GM23338 (cell line): Measurements from ENCODE around the gene ADORA1. TPM values are rescaled to one million over a fixed set of nuclear protein-coding genes. Genes with fewer than 3 reads are reported as not detected.

ENCODE experiments used
- ATAC-seq: fragments of 200-7000 bp; cut with Tn5 transposase; 3 replicates; pipeline ENCODE4 v1.9.1; 2020
- DNase-seq: peaks from one replicate; pipeline ENCODE4 v3.0.0-alpha.2; 2015; ENCODE audit warnings: low spot score
- H2AFZ ChIP-seq: fragments of 200-600 bp; sonication (generic); 2 replicates; pipeline ENCODE4 v1.8.0; 2016; ENCODE audit warnings: antibody characterized with exemption, mild to moderate bottlenecking, moderate library complexity
- H3F3A ChIP-seq: fragments of 200-600 bp; sonication (generic); replicated peaks from 2 replicates; pipeline ENCODE4 v1.8.0; 2017; ENCODE audit warnings: antibody characterized with exemption, mixed run types, low read depth
- H3K27ac ChIP-seq: fragments of 200-600 bp; sonication (generic); 2 replicates; pipeline ENCODE4 v1.6.1; 2016; ENCODE audit warnings: low read depth
- H3K27me3 ChIP-seq: fragments of 200-600 bp; sonication (generic); 2 replicates; pipeline ENCODE4 v1.8.0; 2016; ENCODE audit warnings: mild to moderate bottlenecking, mixed run types, moderate library complexity; ENCODE audit not compliant: insufficient read depth
- H3K36me3 ChIP-seq: fragments of 200-600 bp; sonication (generic); 2 replicates; pipeline ENCODE4 v1.8.0; 2016; ENCODE audit warnings: mild to moderate bottlenecking; ENCODE audit not compliant: insufficient read depth
- H3K4me1 ChIP-seq: fragments of 200-600 bp; sonication (generic); 2 replicates; pipeline ENCODE4 v1.8.0; 2016; ENCODE audit warnings: mild to moderate bottlenecking, moderate library complexity; ENCODE audit not compliant: insufficient read depth
- H3K4me2 ChIP-seq: fragments of 200-600 bp; sonication (generic); 2 replicates; pipeline ENCODE4 v1.7.1; 2017; ENCODE audit warnings: mixed run types
- H3K4me3 ChIP-seq: fragments of 200-600 bp; sonication (generic); 2 replicates; pipeline ENCODE4 v1.6.1; 2016; ENCODE audit warnings: mixed run types
- H3K79me2 ChIP-seq: fragments of 200-600 bp; sonication (generic); replicated peaks from 2 replicates; pipeline ENCODE4 v1.8.0; 2017; ENCODE audit warnings: mild to moderate bottlenecking; ENCODE audit not compliant: insufficient read depth
- H3K9me2 ChIP-seq: fragments of 200-600 bp; sonication (generic); 2 replicates; pipeline ENCODE4 v1.8.0; 2017; ENCODE audit not compliant: insufficient read depth
- H4K20me1 ChIP-seq: fragments of 200-600 bp; sonication (generic); replicated peaks from 2 replicates; pipeline ENCODE4 v1.8.0; 2017; ENCODE audit warnings: mild to moderate bottlenecking; ENCODE audit not compliant: insufficient read depth
- H3K27ac Mint-ChIP-seq: 2 replicates; pipeline ENCODE4 v1.8.0; 2020; ENCODE audit warnings: inconsistent platforms, mild to moderate bottlenecking, moderate library complexity, mixed read lengths
- H3K27me3 Mint-ChIP-seq: 3 replicates; pipeline ENCODE4 v1.8.0; 2022; ENCODE audit warnings: low read depth, mild to moderate bottlenecking, moderate library complexity, mixed read lengths, inconsistent platforms; ENCODE audit not compliant: insufficient read depth, poor library complexity
- H3K36me3 Mint-ChIP-seq: 3 replicates; pipeline ENCODE4 v1.8.0; 2021; ENCODE audit warnings: low read depth, mild to moderate bottlenecking, inconsistent platforms, moderate library complexity, mixed read lengths
- H3K4me1 Mint-ChIP-seq: 3 replicates; pipeline ENCODE4 v1.8.0; 2020; ENCODE audit warnings: mild to moderate bottlenecking, inconsistent platforms, mixed read lengths
- H3K4me3 Mint-ChIP-seq: 3 replicates; pipeline ENCODE4 v1.8.0; 2021; ENCODE audit warnings: moderate library complexity, mild to moderate bottlenecking, inconsistent platforms, mixed read lengths
- H3K9me3 Mint-ChIP-seq: 3 replicates; pipeline ENCODE4 v1.8.0; 2020; ENCODE audit warnings: moderate library complexity, mild to moderate bottlenecking, inconsistent platforms, mixed read lengths
- CREB1 ChIP-seq: fragments of 250-450 bp; sonication (Bioruptor Pico); IDR thresholded peaks from 2 replicates; pipeline ENCODE4 v1.5.0; 2020; ENCODE audit warnings: low read depth, mild to moderate bottlenecking, moderate library complexity
- CTCF ChIP-seq, 2 experiments: fragments of 200-600 bp in 1 of 2; sonication (generic) in 1 of 2; conservative IDR thresholded peaks; 2 replicates each; pipeline versions ENCODE4 v1.5.1 to v1.6.1; 2016 to 2017; ENCODE audit warnings: antibody characterized with exemption in 2 of 2, low read depth in 2 of 2, mild to moderate bottlenecking in 2 of 2, moderate library complexity in 1 of 2
- ETS1 ChIP-seq: IDR thresholded peaks from 2 replicates; pipeline ENCODE4 v1.6.1; 2016; ENCODE audit warnings: antibody characterized with exemption
- EZH2phosphoT487 ChIP-seq: fragments of 200-600 bp; sonication (generic); IDR thresholded peaks from one replicate; pipeline ENCODE4 v1.8.1; 2018; ENCODE audit warnings: antibody characterized with exemption; ENCODE audit not compliant: unreplicated experiment
- JUNB ChIP-seq: IDR thresholded peaks from one replicate; pipeline ENCODE4 v1.6.1; 2016; ENCODE audit warnings: antibody characterized with exemption; ENCODE audit not compliant: unreplicated experiment
- NANOG ChIP-seq: IDR thresholded peaks from 2 replicates; pipeline ENCODE4 v1.6.1; 2016; ENCODE audit warnings: antibody characterized with exemption, borderline replicate concordance
- STAT1 ChIP-seq: IDR thresholded peaks from one replicate; pipeline ENCODE4 v1.6.1; 2016; ENCODE audit warnings: antibody characterized with exemption; ENCODE audit not compliant: unreplicated experiment
- ZNF331 ChIP-seq: fragments of 250-450 bp; sonication (Bioruptor Pico); IDR thresholded peaks from 2 replicates; pipeline ENCODE4 v1.5.0; 2020; ENCODE audit warnings: low read depth, mild to moderate bottlenecking, moderate library complexity
- ZNF462 ChIP-seq: fragments of 250-450 bp; sonication (Bioruptor Pico); IDR thresholded peaks from 2 replicates; pipeline ENCODE4 v1.5.0; 2020; ENCODE audit warnings: mild to moderate bottlenecking, moderate library complexity
- polyA plus RNA-seq: library from polyadenylated mRNA; unstranded; fragments of >200 nt; fragmentation: Nextera tagmentation; extraction: Ambion mirVana; gene quantifications from 2 replicates; pipeline ENCODE4 v1.2.1, GENCODE V29; 2016
- total RNA-seq: library from RNA; depleted of rRNA; stranded (reverse); fragments of >200 nt; shearing (Covaris generic); gene quantifications from 2 replicates; pipeline ENCODE4 v1.2.3, GENCODE V29; 2014

ADORA1 gene
- total and polyA plus RNA-seq, 2 experiments from 2014 or later, result 0.63 to 1.8 TPM

- TF ChIP-seq CTCF (conservative IDR thresholded peaks at IDR 0.05; ENCODE audit: low read depth in 2 of 2), result no peak
- TF ChIP-seq STAT1, result no peak
- TF ChIP-seq NANOG, result no peak
- no peak for TF ChIP-seq EZH2phosphoT487
- no peak for TF ChIP-seq ZNF331 (CRISPR knock-in tag)
- no peak for TF ChIP-seq ETS1
- no peak for TF ChIP-seq CREB1 (CRISPR knock-in tag)
- TF ChIP-seq JUNB, result no peak
Observed at GRCh38 chr1:203177470-203178039, 50.0 kb downstream of the ADORA1 start (continued).

GRCh38 chr1:203178083-203178482, 50.6 kb downstream of the ADORA1 start:
- no peaks in the 10 kb centered on the region for H3K36me3 Mint-ChIP-seq
- H3K27me3 Mint-ChIP-seq, result peaks cover 14% of the 10 kb centered on the region
- no peak overlapping the region for H3K27ac Mint-ChIP-seq

More at GRCh38 chr1:203178083-203178482, 50.6 kb downstream of the ADORA1 start:
- no peak for TF ChIP-seq ZNF331 (CRISPR knock-in tag)
- TF ChIP-seq ZNF462 (CRISPR knock-in tag), result no peak
- Histone ChIP-seq H3K4me3 (no peak overlapping the region), H3K27me3 (no peaks in the 10 kb centered on the region), H3K27ac (no peak overlapping the region), H3K36me3 (no peaks in the 10 kb centered on the region), H3K9me2 (no peaks in the 10 kb centered on the region), H4K20me1 (no peaks in the 10 kb centered on the region), H2AFZ (no peak overlapping the region), H3K4me2 (no peak overlapping the region), H3K79me2 (no peaks in the 10 kb centered on the region), H3F3A (no peaks in the 10 kb centered on the region), H3K4me1 (no peaks in the 10 kb centered on the region)
- DNase-seq, result no peak
- Mint-ChIP-seq H3K9me3 (no peaks in the 10 kb centered on the region), H3K4me3 (no peak overlapping the region), H3K4me1 (peaks cover 17% of the 10 kb centered on the region)
- ATAC-seq, result peak; percentile 67
